ENCODE measurements around the gene ATP6V0A1.
"Not testable (repeated sequence)": the region's sequence is repeated elsewhere in the genome, so short reads cannot be mapped to it uniquely, and the experiment has no call there.

Gene ATP6V0A1

GRCh38 chr17:42536048-42536371 lies 77.3 kb downstream of the ATP6V0A1 start, which contains the start of gene NAGLU:
Gene NAGLU (plus strand): TSS chr17:42536241. CDS start chr17:42536273, 32 bp downstream.
- TF ChIP-seq, protein P1, sequence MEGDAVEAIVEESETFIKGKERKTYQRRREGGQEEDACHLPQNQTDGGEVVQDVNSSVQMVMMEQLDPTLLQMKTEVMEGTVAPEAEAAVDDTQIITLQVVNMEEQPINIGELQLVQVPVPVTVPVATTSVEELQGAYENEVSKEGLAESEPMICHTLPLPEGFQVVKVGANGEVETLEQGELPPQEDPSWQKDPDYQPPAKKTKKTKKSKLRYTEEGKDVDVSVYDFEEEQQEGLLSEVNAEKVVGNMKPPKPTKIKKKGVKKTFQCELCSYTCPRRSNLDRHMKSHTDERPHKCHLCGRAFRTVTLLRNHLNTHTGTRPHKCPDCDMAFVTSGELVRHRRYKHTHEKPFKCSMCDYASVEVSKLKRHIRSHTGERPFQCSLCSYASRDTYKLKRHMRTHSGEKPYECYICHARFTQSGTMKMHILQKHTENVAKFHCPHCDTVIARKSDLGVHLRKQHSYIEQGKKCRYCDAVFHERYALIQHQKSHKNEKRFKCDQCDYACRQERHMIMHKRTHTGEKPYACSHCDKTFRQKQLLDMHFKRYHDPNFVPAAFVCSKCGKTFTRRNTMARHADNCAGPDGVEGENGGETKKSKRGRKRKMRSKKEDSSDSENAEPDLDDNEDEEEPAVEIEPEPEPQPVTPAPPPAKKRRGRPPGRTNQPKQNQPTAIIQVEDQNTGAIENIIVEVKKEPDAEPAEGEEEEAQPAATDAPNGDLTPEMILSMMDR (IDR thresholded peaks at IDR 0.05; ENCODE audit: insufficient read depth, low read length, poor library complexity, severe bottlenecking) = no peak
- Histone ChIP-seq H3K4me3 (replicated peaks; ENCODE audit: low read depth, low read length) (peak within 1 kb of the TSS; percentile 69), H3K36me3 (ENCODE audit: control insufficient read depth, insufficient read depth, low read length) (peaks cover 8% of the 10 kb centered on the region), H3K27me3 (replicated peaks; ENCODE audit: control insufficient read depth, insufficient read depth, low read length) (no peaks in the 10 kb centered on the region)
- DNase-seq (ENCODE audit: extremely low read depth, insufficient read length) = peak; percentile 93

DNA sequence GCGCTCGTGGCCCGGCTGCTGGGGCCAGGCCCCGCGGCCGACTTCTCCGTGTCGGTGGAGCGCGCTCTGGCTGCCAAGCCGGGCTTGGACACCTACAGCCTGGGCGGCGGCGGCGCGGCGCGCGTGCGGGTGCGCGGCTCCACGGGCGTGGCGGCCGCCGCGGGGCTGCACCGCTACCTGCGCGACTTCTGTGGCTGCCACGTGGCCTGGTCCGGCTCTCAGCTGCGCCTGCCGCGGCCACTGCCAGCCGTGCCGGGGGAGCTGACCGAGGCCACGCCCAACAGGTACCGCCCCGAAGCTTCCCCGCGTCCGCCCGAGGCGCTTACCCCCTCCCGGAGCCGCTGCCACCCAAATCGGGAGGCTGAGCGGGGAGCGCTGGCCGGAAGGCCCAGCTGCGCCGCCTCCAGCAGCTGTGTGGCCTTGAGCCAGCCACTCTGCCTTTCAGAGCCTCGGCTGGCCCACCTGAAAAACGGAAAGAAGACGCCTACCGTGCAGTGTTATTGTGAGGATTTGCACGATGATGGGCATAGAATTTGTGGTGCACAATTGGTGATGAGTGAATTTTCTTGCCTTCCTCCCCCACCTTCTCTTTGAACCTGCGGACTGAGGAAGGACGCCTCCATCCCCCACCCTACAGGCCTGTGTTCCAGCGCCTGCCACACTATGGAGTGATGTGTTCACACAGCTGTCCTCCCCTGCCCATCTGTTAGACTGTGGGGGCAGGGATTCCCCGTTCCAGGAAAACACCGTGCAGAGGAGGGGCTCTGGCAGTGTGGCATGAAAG lies 77.9 kb downstream of the ATP6V0A1 start:
- H3K4me3 ChIP-seq (replicated peaks; ENCODE audit: low read depth, low read length) = peak overlapping the region; percentile 69
- peaks cover 11% of the 10 kb centered on the region for H3K36me3 ChIP-seq (ENCODE audit: control insufficient read depth, insufficient read depth, low read length)
- peak; percentile 88 for DNase-seq (ENCODE audit: extremely low read depth, insufficient read length)
- no peaks in the 10 kb centered on the region for H3K27me3 ChIP-seq (replicated peaks; ENCODE audit: control insufficient read depth, insufficient read depth, low read length)
- TF ChIP-seq, protein P1 (IDR thresholded peaks at IDR 0.05; ENCODE audit: insufficient read depth, low read length, poor library complexity, severe bottlenecking) = no peak

DNA sequence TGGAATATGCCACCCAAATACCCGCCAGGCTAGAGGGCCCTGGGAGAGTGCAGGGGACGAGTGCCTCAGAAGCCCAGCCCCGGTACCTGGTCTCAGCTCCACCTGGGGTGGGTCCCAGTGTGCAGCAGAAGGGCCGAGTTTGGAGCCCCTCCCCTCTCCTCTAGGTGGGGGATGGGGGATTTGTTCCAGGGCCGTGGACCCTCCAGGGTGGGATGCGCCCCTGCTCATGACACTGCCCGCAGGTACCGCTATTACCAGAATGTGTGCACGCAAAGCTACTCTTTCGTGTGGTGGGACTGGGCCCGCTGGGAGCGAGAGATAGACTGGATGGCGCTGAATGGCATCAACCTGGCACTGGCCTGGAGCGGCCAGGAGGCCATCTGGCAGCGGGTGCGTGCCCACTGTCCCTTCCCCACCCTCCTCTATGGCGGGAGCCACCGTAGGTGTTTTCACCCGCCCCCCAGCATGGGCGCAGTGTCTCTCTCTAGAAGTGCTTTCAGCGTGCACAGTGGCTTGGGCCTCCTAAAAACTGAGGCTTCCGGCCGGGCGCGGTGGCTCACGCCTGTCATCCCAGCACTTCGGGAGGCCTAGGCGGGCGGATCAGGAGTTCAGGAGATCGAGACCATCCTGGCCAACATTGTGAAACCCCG lies 78.6 kb downstream of the ATP6V0A1 start:
- TF ChIP-seq, protein P1 (IDR thresholded peaks at IDR 0.05; ENCODE audit: insufficient read depth, low read length, poor library complexity, severe bottlenecking) = no peak
- H3K27me3 ChIP-seq (replicated peaks; ENCODE audit: control insufficient read depth, insufficient read depth, low read length) = no peaks in the 10 kb centered on the region

DNA sequence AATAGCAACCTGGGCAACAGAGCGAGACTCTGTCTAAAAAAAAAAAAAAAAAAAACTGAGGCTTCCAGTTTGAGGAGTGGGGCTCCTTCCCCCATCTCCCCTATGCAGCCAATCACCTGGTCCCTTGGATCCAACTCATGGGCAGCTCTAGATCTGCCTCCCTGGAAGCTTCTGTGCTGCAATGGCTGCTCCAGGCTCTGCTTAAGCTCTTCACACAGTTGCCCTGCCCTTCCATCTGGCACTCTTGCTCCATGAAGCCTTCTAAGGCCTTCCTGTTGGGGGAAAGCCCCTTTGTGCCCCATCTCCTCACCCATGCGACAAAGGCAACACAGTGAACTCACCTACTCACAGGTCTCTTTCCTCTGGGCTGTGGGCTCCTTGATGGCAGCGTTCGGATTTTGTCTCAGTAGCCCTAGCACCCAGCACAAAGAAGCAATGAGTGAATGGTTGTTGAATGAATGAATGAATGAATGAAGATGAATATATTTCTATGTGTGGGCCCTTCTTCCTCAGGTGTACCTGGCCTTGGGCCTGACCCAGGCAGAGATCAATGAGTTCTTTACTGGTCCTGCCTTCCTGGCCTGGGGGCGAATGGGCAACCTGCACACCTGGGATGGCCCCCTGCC lies 79.3 kb downstream of the ATP6V0A1 start:
- Histone ChIP-seq H3K36me3 (ENCODE audit: control insufficient read depth, insufficient read depth, low read length) (peaks cover 15% of the 10 kb centered on the region), H3K4me3 (replicated peaks; ENCODE audit: low read depth, low read length) (no peak overlapping the region), H3K27me3 (replicated peaks; ENCODE audit: control insufficient read depth, insufficient read depth, low read length) (no peaks in the 10 kb centered on the region)
- TF ChIP-seq, protein P1 (IDR thresholded peaks at IDR 0.05; ENCODE audit: insufficient read depth, low read length, poor library complexity, severe bottlenecking) = no peak
- no peak for DNase-seq (ENCODE audit: extremely low read depth, insufficient read length)

More for the DNA sequence above, 78.6 kb downstream of the ATP6V0A1 start:
- H3K36me3 ChIP-seq (ENCODE audit: control insufficient read depth, insufficient read depth, low read length) = peaks cover 11% of the 10 kb centered on the region
- no peak for DNase-seq (ENCODE audit: extremely low read depth, insufficient read length)
- H3K4me3 ChIP-seq (replicated peaks; ENCODE audit: low read depth, low read length) = peak overlapping the region; percentile 69

DNA sequence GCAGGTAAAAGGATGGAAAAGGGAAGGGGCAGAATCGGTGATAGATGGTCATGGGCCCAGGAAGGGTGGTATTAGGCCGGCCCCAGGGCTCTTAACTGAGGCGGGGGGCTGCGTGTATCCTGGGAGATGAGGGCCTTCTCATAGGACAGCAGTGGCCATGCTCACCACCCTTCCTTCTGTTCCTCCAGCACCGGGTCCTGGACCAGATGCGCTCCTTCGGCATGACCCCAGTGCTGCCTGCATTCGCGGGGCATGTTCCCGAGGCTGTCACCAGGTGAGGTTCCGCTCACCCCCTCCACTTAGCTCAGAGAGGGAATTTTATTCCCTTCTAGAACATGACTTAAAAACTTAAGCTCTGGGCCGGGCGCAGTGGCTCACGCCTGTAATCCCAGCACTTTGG lies 79.8 kb downstream of the ATP6V0A1 start:
- TF ChIP-seq, protein P1 (IDR thresholded peaks at IDR 0.05; ENCODE audit: insufficient read depth, low read length, poor library complexity, severe bottlenecking) = no peak

DNA sequence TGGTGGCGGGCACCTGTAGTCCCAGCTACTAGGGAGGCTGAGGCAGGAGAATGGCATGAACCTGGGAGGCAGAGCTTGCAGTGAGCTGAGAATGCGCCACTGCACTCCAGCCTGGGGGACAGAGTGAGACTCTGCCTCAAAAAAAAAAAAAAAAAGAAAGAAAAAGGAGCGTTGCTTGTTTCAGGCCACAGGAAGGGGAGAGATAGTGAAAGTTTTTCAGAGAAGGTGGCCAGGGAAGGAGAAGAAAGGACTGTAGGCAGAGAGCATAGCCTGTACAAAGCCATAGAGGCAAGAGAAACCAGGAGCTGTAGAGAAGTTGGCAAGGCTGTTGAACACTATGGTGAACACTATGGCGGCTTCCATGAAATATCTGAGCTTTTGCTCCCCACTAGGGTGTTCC lies 81.9 kb downstream of the ATP6V0A1 start:
- not testable (repeated sequence) for H3K4me3 ChIP-seq (replicated peaks; ENCODE audit: low read depth, low read length); H3K27me3 ChIP-seq (replicated peaks; ENCODE audit: control insufficient read depth, insufficient read depth, low read length); DNase-seq (ENCODE audit: extremely low read depth, insufficient read length)
- H3K36me3 ChIP-seq (ENCODE audit: control insufficient read depth, insufficient read depth, low read length) = peaks cover 21% of the 10 kb centered on the region

More for the DNA sequence above, 79.8 kb downstream of the ATP6V0A1 start:
- H3K4me3 ChIP-seq (replicated peaks; ENCODE audit: low read depth, low read length) = no peak overlapping the region
- H3K36me3 ChIP-seq (ENCODE audit: control insufficient read depth, insufficient read depth, low read length) = peaks cover 17% of the 10 kb centered on the region
- H3K27me3 ChIP-seq (replicated peaks; ENCODE audit: control insufficient read depth, insufficient read depth, low read length) = no peaks in the 10 kb centered on the region
- DNase-seq (ENCODE audit: extremely low read depth, insufficient read length) = no peak

Measured in GM06990 (cell line).